GM13976 (cell line): ENCODE measurements around the gene PSD4.

Source experiments
- DNase-seq: peaks from one replicate; pipeline ENCODE4 v3.0.0; 2012; ENCODE audit warnings: low spot score
- in situ Hi-C: fragments of 300-500 bp; cut with MboI; formaldehyde crosslinking; loops from one replicate; pipeline ENCODE4 v1.12.0; 2022; ENCODE audit warnings: low sequenced_read_pairs, mixed read lengths, inconsistent platforms; ENCODE audit not compliant: unreplicated experiment
- TF ChIP-seq, protein P1 (sequence below): IDR thresholded peaks from 2 replicates; pipeline ENCODE4 v1.5.1; 2012; ENCODE audit warnings: borderline replicate concordance, mild to moderate bottlenecking; ENCODE audit not compliant: insufficient read depth; ENCODE audit errors: extremely low read depth, missing control alignments, control extremely low read depth

Gene PSD4

DNA sequence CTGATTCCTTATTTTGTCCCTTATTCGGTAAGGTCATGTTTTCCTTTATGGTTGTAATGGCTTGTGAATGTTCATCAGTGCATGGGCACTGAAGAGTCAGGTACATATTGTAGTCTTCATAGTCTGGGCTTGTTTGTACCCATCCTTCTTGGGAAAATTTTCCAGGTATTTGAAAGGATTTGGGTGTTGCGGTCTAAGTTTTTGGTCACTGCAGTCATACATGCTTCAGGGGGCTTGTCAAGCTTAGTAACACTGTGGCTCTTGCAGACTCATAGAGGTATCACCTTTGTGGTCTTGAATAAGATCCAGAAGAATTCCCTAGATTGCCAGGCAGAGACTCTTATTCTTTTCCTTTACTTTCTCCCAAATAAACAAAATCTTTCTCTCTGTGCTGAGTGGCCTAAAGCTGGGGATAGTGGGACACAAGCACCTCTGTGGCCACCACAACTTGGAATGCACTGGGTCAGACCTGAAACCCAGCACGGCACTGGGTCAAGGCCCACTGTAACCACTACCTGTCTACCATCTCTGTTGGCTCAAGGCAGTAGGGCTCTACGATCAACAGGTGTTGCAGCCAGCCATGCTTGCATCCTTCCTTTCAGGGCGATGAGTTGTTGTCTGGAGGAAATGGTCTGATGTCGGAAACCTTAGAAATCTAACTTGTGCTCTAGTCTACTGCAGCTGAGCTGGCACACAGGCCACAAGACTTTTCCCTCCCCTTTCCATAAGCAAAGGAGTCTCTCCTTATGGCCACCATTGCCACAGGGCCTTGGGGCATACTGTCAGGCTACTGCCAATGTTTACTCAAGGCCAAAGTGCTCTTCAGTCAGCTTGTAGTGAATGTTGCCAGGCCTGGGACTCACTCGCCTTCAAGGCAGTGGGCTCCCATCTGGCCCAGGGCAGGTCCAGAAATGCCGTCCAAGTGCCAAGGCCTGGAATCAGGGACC is 24.9 kb upstream of the PSD4 start:
- TF ChIP-seq, protein P1, sequence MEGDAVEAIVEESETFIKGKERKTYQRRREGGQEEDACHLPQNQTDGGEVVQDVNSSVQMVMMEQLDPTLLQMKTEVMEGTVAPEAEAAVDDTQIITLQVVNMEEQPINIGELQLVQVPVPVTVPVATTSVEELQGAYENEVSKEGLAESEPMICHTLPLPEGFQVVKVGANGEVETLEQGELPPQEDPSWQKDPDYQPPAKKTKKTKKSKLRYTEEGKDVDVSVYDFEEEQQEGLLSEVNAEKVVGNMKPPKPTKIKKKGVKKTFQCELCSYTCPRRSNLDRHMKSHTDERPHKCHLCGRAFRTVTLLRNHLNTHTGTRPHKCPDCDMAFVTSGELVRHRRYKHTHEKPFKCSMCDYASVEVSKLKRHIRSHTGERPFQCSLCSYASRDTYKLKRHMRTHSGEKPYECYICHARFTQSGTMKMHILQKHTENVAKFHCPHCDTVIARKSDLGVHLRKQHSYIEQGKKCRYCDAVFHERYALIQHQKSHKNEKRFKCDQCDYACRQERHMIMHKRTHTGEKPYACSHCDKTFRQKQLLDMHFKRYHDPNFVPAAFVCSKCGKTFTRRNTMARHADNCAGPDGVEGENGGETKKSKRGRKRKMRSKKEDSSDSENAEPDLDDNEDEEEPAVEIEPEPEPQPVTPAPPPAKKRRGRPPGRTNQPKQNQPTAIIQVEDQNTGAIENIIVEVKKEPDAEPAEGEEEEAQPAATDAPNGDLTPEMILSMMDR = no peak
- in situ Hi-C loops = no loop called here
- no peak for DNase-seq

DNA sequence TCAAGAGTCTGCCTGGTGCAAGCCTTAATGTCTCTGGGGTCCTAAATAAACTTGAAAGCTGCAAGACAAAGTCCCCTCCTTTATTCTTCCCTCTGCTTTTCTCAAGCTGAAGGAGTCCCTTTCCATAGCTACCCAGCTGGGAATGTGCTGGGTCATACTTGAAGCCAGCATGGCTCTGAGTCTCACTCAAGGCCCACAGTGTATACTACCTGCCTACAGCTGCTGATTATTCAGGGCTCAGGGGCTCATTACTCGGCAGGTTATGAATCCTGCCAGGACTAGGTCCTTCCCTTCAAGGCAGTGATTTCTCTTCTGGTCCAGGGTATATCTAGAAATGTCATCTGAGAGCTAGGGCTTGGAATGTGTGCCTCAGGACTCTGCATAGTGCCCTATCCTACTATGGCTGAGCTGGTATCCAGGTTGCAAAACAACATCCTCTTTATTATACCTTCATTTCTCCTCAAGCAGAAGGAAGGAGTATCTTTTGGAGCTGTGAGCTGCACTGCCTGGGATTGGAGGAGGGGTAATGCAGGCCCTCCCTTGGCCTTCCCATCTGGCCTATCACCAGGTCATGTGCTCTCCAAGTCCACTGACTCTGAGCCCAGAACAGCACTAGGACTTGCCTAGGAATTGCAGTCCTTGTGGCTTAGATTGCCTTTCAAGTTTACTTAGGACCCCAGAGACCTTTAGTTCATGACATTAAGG is 24.1 kb upstream of the PSD4 start:
- TF ChIP-seq, protein P1 = no peak
- no peak for DNase-seq
- in situ Hi-C loops = no loop called here

DNA sequence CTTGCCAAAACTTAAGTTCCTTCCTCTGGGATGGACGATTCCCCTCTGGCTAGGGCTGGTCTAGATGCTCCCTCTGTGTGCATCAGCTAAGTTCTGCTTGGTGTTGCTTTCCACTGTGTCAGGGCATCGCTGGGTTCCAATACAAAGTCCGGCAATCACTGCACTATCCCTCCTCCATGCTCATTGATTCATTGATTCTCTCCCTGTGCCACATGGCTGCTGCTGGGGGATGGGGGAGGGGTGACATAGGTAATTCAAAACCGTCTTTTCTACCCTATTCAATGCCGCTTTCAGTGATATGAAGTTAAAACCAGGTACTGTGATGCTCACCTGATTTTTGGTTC is 23.5 kb upstream of the PSD4 start:
- TF ChIP-seq, protein P1 = no peak
- in situ Hi-C loops = no loop called here
- no peak for DNase-seq

DNA sequence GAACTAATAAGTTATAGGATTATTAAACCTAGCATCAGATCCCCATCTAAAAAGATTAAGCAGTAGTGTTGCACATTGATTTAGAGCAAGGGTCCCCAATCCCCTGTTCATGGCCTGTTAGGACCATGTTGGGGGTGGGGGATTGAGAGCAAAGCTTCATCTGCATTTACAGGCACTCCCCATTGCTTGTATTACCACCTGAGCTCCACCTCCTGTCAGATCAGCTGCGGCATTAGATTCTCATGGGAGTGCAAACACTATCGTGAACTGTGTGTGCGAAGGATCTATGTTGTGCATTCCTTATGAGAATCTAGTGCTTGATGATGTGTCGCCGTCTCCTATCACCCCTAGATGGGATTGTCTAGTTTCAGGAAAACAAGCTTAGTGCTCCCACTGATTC is 18.4 kb upstream of the PSD4 start:
- DNase-seq = no peak
- in situ Hi-C loops = no loop called here
- TF ChIP-seq, protein P1 = no peak

DNA sequence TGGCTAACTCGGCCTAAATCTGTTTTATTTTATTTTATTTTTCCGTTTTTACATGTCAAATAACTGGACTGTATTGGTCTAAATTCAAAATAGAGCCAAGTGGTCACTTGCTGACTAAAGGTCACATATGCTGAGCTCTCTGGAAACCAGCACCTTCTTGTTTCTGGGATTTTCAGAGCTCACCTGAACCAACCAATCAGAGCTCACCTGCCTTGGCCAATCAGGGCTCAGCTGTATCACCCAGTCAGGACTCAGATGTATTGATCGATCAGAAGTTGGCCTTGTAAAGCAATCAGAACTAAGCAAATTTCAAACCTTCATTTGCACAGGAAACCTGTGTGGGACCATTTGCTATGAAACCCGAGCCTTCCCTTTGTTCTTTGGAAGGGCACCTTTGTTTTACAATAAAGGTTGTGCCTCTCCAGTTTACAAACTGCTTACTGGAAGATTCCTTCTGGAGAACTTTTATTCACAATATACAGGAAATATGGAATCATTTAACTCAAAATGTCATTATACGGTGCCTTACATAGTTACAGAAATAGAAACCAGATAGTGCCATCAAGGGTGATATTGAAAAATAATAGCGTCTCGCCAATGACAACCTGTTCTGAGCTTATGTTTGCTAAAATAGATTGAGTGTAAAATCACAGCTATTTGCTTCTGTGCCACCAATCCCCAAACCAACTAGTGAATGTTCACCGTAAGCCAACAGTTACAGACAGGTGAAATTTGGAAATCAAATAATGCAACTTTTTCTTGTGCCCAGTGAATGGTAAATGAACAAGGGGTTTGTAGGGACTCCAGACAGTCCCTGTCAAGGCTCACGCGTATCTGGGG is 17.3 kb upstream of the PSD4 start:
- in situ Hi-C loops = no loop called here
- no peak for DNase-seq
- TF ChIP-seq, protein P1 = no peak
